ENCODE data around the gene SBF1. TPM values are rescaled to one million over a fixed set of nuclear protein-coding genes. Genes with fewer than 3 reads are reported as not detected.
"Not testable (repeated sequence)": the region's sequence is repeated elsewhere in the genome, so short reads cannot be mapped to it uniquely, and the experiment has no call there.

Gene SBF1
- total RNA-seq, 2 experiments from 2014 or later = 177 to 183 TPM

DNA sequence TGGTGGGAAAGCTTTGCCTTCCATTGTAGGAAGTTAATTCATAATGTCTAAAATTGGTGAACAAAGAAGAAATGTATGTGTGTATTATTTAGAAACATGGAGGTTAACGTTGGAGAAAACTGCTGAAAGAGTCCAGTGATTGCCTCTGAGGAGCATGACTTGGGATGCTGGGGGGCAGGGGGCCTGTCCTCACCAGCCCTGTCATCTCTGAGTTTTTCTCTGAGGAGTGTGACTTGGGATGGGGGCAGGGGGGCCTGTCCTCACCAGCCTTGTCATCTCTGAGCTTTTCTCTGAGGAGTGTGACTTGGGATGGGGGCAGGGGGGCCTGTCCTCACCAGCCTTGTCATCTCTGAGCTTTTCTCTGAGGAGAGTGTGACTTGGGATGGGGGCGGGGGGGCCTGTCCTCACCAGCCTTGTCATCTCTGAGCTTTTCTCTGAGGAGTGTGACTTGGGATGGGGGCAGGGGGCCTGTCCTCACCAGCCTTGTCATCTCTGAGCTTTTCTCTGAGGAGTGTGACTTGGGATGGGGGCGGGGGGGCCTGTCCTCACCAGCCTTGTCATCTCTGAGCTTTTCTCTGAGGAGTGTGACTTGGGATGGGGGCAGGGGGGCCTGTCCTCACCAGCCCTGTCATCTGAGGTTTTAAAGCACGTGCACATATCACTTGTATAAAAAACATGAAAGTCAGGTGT, 77.3 kb downstream of the SBF1 start:
- POLR2A ChIA-PET; DNase-seq; H3K27me3 Mint-ChIP-seq (ENCODE audit: low read depth); ATAC-seq; H3K4me3 Mint-ChIP-seq; CTCF ChIA-PET; H3K9me3 Mint-ChIP-seq (ENCODE audit: insufficient read depth): not testable (repeated sequence)
- Mint-ChIP-seq H3K4me1 (ENCODE audit: low read depth) (peaks cover 36% of the 10 kb centered on the region), H3K27ac (peak overlapping the region; percentile 48), H3K36me3 (ENCODE audit: low read depth) (peaks cover 40% of the 10 kb centered on the region)

DNA sequence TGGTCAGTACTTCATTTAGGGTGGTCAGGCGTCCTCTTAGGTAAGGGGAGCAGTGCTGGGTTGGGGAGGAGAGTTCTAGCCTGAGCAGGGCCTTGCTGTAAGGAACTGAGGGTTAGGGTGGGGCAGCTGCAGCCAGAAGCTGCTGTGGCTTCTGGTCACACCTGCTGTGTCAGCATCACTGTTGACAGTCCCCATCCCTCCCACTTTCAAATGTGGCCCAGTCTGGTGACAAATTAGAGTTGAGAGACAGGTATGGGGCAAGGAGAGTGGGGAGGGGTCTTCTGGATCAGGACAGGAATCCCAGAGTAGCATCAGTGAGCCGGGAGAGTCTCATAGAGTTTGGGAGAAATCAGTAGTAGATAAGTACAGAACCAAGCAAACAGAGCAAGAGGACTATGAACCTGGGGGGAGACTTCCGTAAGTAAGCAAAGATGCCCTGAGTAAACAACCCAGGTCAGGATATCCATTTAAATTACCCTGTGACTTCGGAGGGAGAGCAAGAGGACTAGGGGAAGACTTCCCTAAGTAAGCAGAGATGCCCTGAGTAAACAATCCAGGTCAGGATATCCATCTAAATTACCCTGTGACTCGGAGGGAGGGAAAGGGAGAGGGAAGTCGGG, 78.0 kb downstream of the SBF1 start:
- H3K36me3 Mint-ChIP-seq (ENCODE audit: low read depth) = peaks cover 41% of the 10 kb centered on the region
- no peak for ATAC-seq
- H3K9me3 Mint-ChIP-seq (ENCODE audit: insufficient read depth) = no peaks in the 10 kb centered on the region
- H3K27ac Mint-ChIP-seq = peak overlapping the region; percentile 48
- H3K4me3 Mint-ChIP-seq = no peak overlapping the region
- CTCF ChIA-PET = no interaction called here
- POLR2A ChIA-PET = no interaction called here
- no peak for DNase-seq
- H3K4me1 Mint-ChIP-seq (ENCODE audit: low read depth) = peaks cover 36% of the 10 kb centered on the region
- no peaks in the 10 kb centered on the region for H3K27me3 Mint-ChIP-seq (ENCODE audit: low read depth)

Other genes with a start within 250 kb of the SBF1 start
- gene TUBGCP6, start 230.0 kb downstream of the SBF1 start, total RNA-seq = 10 to 100 TPM; 53.2 to 58.1 TPM
- 10 to 100 TPM; 71.4 to 75.9 TPM for gene HDAC10, start 223.8 kb downstream of the SBF1 start, total RNA-seq
- gene MAPK12, start 213.4 kb downstream of the SBF1 start, total RNA-seq = 1 to 10 TPM; 4.8 to 5.3 TPM
- 10 to 100 TPM; 10.4 to 11.8 TPM for gene MAPK11, start 204.7 kb downstream of the SBF1 start, total RNA-seq
- gene PLXNB2, start 167.4 kb downstream of the SBF1 start, total RNA-seq = 10 to 100 TPM; 48.4 to 49.9 TPM
- gene DENND6B, start 148.0 kb downstream of the SBF1 start, total RNA-seq = 1 to 10 TPM; 6.0 to 7.0 TPM
- gene PPP6R2, start 131.7 kb downstream of the SBF1 start, total RNA-seq = 10 to 100 TPM; 62.1 to 64.9 TPM
- 1 to 10 TPM; 4.1 to 4.2 TPM for gene ADM2, start 6.5 kb upstream of the SBF1 start, total RNA-seq
- gene MIOX, start 11.8 kb upstream of the SBF1 start, total RNA-seq = under 1 TPM in 1 of 2 experiments, not detected in 1; 0.40 TPM
- gene LMF2, start 32.7 kb upstream of the SBF1 start, total RNA-seq = 100 to 1,000 TPM; 119 to 132 TPM
- 100 to 1,000 TPM; 146 to 150 TPM for gene NCAPH2, start 33.2 kb upstream of the SBF1 start, total RNA-seq
- gene SCO2, start 50.6 kb upstream of the SBF1 start, total RNA-seq = 10 to 100 TPM; 11.7 to 13.9 TPM
- 10 to 100 TPM; 71.8 to 76.6 TPM for gene TYMP, start 55.0 kb upstream of the SBF1 start, total RNA-seq
- gene KLHDC7B, start 70.9 kb upstream of the SBF1 start, total RNA-seq = 10 to 100 TPM; 10.6 to 12.0 TPM
- not detected for gene SYCE3, start 87.9 kb upstream of the SBF1 start, total RNA-seq
- gene CPT1B, start 103.4 kb upstream of the SBF1 start, total RNA-seq = 10 to 100 TPM; 77.4 to 80.9 TPM
- gene CHKB, start 107.8 kb upstream of the SBF1 start, total RNA-seq = 100 to 1,000 TPM in 1 of 2 experiments, 10 to 100 TPM in 1; 98.9 to 101 TPM
- under 1 TPM; 0.29 to 0.31 TPM for gene MAPK8IP2, start 125.8 kb upstream of the SBF1 start, total RNA-seq
- 10 to 100 TPM; 28.8 to 35.1 TPM for gene ARSA, start 153.1 kb upstream of the SBF1 start, total RNA-seq
- gene SHANK3, start 197.8 kb upstream of the SBF1 start, total RNA-seq = under 1 TPM in 1 of 2 experiments, not detected in 1; 0.05 TPM